ENCODE data around the gene CRHR1.

The CRHR1 gene

GRCh38 chr17:45869676-45870341 lies 85.7 kb downstream of the CRHR1 start:
- DNase-seq (ENCODE audit: low read depth), result no peak

GRCh38 chr17:45870342-45870974 lies 86.3 kb downstream of the CRHR1 start:
- DNase-seq (ENCODE audit: low read depth), result no peak

- DNase-seq (ENCODE audit: low read depth), result no peak
These were observed 87.6 kb downstream of the CRHR1 start for GRCh38 chr17:45871718-45872117.

- no peak for DNase-seq (ENCODE audit: low read depth)
These were observed 89.6 kb downstream of the CRHR1 start for GRCh38 chr17:45873728-45874127.

GRCh38 chr17:45874151-45874550 lies 90.0 kb downstream of the CRHR1 start:
- DNase-seq (ENCODE audit: low read depth), result no peak

- no peak for DNase-seq (ENCODE audit: low read depth)
These were observed 92.4 kb downstream of the CRHR1 start for GRCh38 chr17:45876539-45876938.

GRCh38 chr17:45877467-45877866 lies 93.3 kb downstream of the CRHR1 start:
- no peak for DNase-seq (ENCODE audit: low read depth)

GRCh38 chr17:45883063-45883462 lies 98.9 kb downstream of the CRHR1 start:
- no peak for DNase-seq (ENCODE audit: low read depth)
